Measurements from ENCODE around the gene PHOX2A.

DNA sequence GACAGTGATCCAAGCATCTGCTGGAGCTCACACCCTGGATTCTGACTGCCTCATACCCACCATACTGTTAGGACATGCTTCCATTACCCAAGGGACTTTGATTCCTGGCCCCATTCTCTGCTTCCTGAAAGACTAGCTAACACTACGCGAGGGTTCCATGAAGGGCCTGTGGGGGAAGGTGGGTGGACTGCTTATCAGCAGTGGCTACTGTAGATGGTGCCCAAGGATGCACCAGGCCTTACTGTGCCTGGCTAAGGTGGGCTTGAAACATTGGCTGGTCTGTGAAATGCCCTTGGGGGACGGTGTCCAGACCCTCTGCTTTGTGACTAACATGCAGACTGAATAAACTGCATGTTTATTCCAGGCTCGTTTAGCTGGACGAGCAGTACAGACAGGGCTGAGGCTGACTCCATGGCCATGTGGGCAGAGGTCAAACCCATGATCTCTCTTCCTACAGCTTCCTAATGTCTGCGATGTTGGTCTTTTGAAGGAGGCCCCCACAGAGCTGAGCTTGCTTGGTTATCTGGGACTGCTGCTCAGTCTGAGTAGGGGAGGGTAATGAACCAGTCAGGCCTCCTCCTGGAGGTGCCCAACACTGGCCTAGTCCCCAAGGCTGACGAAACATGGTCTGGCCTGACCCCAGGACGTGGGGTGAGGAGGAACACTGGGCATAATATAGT, 48.3 kb upstream of the PHOX2A start:
- no peak for TF ChIP-seq POLR2A (IDR thresholded peaks at IDR 0.05)
- TF ChIP-seq, protein P1, sequence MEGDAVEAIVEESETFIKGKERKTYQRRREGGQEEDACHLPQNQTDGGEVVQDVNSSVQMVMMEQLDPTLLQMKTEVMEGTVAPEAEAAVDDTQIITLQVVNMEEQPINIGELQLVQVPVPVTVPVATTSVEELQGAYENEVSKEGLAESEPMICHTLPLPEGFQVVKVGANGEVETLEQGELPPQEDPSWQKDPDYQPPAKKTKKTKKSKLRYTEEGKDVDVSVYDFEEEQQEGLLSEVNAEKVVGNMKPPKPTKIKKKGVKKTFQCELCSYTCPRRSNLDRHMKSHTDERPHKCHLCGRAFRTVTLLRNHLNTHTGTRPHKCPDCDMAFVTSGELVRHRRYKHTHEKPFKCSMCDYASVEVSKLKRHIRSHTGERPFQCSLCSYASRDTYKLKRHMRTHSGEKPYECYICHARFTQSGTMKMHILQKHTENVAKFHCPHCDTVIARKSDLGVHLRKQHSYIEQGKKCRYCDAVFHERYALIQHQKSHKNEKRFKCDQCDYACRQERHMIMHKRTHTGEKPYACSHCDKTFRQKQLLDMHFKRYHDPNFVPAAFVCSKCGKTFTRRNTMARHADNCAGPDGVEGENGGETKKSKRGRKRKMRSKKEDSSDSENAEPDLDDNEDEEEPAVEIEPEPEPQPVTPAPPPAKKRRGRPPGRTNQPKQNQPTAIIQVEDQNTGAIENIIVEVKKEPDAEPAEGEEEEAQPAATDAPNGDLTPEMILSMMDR (IDR thresholded peaks at IDR 0.05) = no peak
